HS-5 (cell line): ENCODE results near the gene TNF.

ENCODE experiments used
- DNase-seq: peaks from one replicate; pipeline ENCODE4 v3.0.0-alpha.2; 2012; ENCODE audit warnings: low read depth

TNF gene

DNA sequence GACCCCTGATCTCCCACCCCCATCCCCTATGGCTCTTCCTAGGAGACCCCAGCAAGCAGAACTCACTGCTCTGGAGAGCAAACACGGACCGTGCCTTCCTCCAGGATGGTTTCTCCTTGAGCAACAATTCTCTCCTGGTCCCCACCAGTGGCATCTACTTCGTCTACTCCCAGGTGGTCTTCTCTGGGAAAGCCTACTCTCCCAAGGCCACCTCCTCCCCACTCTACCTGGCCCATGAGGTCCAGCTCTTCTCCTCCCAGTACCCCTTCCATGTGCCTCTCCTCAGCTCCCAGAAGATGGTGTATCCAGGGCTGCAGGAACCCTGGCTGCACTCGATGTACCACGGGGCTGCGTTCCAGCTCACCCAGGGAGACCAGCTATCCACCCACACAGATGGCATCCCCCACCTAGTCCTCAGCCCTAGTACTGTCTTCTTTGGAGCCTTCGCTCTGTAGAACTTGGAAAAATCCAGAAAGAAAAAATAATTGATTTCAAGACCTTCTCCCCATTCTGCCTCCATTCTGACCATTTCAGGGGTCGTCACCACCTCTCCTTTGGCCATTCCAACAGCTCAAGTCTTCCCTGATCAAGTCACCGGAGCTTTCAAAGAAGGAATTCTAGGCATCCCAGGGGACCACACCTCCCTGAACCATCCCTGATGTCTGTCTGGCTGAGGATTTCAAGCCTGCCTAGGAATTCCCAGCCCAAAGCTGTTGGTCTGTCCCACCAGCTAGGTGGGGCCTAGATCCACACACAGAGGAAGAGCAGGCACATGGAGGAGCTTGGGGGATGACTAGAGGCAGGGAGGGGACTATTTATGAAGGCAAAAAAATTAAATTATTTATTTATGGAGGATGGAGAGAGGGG, 1.9 kb upstream of the TNF start:
- no peak for DNase-seq

DNA sequence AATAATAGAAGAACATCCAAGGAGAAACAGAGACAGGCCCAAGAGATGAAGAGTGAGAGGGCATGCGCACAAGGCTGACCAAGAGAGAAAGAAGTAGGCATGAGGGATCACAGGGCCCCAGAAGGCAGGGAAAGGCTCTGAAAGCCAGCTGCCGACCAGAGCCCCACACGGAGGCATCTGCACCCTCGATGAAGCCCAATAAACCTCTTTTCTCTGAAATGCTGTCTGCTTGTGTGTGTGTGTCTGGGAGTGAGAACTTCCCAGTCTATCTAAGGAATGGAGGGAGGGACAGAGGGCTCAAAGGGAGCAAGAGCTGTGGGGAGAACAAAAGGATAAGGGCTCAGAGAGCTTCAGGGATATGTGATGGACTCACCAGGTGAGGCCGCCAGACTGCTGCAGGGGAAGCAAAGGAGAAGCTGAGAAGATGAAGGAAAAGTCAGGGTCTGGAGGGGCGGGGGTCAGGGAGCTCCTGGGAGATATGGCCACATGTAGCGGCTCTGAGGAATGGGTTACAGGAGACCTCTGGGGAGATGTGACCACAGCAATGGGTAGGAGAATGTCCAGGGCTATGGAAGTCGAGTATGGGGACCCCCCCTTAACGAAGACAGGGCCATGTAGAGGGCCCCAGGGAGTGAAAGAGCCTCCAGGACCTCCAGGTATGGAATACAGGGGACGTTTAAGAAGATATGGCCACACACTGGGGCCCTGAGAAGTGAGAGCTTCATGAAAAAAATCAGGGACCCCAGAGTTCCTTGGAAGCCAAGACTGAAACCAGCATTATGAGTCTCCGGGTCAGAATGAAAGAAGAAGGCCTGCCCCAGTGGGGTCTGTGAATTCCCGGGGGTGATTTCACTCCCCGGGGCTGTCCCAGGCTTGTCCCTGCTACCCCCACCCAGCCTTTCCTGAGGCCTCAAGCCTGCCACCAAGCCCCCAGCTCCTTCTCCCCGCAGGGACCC, 981 bp upstream of the TNF start:
- no peak for DNase-seq

DNA sequence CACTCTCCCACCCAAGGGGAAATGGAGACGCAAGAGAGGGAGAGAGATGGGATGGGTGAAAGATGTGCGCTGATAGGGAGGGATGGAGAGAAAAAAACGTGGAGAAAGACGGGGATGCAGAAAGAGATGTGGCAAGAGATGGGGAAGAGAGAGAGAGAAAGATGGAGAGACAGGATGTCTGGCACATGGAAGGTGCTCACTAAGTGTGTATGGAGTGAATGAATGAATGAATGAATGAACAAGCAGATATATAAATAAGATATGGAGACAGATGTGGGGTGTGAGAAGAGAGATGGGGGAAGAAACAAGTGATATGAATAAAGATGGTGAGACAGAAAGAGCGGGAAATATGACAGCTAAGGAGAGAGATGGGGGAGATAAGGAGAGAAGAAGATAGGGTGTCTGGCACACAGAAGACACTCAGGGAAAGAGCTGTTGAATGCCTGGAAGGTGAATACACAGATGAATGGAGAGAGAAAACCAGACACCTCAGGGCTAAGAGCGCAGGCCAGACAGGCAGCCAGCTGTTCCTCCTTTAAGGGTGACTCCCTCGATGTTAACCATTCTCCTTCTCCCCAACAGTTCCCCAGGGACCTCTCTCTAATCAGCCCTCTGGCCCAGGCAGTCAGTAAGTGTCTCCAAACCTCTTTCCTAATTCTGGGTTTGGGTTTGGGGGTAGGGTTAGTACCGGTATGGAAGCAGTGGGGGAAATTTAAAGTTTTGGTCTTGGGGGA, 754 bp downstream of the TNF start:
- no peak for DNase-seq

DNA sequence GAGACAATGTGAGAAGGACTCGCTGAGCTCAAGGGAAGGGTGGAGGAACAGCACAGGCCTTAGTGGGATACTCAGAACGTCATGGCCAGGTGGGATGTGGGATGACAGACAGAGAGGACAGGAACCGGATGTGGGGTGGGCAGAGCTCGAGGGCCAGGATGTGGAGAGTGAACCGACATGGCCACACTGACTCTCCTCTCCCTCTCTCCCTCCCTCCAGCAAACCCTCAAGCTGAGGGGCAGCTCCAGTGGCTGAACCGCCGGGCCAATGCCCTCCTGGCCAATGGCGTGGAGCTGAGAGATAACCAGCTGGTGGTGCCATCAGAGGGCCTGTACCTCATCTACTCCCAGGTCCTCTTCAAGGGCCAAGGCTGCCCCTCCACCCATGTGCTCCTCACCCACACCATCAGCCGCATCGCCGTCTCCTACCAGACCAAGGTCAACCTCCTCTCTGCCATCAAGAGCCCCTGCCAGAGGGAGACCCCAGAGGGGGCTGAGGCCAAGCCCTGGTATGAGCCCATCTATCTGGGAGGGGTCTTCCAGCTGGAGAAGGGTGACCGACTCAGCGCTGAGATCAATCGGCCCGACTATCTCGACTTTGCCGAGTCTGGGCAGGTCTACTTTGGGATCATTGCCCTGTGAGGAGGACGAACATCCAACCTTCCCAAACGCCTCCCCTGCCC, 1.7 kb downstream of the TNF start:
- DNase-seq: no peak

DNA sequence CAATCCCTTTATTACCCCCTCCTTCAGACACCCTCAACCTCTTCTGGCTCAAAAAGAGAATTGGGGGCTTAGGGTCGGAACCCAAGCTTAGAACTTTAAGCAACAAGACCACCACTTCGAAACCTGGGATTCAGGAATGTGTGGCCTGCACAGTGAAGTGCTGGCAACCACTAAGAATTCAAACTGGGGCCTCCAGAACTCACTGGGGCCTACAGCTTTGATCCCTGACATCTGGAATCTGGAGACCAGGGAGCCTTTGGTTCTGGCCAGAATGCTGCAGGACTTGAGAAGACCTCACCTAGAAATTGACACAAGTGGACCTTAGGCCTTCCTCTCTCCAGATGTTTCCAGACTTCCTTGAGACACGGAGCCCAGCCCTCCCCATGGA, 2.2 kb downstream of the TNF start:
- no peak for DNase-seq

DNA sequence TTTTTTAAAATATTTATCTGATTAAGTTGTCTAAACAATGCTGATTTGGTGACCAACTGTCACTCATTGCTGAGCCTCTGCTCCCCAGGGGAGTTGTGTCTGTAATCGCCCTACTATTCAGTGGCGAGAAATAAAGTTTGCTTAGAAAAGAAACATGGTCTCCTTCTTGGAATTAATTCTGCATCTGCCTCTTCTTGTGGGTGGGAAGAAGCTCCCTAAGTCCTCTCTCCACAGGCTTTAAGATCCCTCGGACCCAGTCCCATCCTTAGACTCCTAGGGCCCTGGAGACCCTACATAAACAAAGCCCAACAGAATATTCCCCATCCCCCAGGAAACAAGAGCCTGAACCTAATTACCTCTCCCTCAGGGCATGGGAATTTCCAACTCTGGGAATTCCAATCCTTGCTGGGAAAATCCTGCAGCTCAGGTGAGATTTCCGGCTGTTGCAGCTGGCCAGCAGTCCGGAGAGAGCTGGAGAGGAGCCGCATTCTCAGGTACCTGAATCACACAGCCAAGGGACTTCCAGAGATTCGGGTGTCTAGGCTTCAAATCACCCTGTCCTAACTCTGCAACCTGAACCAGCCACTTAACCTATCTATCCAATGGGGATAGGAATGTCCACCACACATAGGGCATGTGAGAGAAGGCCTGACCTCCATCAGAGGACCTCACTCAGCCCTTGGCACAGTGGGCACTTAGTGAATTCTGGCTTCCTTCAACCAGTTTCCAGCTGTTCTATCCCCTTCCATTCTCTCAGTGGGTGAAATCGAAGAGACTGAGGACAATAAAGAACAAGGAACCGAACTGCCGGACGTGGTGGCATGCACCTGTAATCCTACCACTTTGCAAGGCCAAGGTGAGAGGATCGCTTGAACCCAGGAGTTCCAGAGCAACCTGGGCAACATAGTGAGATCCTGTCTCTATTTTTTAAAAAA, 3.1 kb downstream of the TNF start:
- no peak for DNase-seq

DNA sequence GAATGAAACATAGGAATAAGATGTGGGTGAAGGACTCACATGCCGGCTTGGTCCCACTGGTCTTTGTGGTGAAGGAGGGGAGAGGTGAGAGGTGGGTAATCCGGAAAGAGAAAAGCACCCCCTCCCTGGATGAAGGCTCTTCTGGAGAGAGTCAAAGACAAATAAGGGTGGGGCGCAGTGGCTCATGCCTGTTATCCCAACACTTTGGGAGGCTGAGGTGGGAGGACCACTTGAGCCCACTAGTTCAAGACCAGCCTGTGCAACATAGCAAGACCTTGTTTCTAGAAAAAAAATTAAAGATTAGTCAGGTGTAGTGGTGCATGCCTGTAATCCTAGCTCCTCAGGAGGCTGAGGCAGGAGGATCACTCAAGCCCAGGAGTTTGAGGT, 3.7 kb downstream of the TNF start:
- DNase-seq: no peak

DNA sequence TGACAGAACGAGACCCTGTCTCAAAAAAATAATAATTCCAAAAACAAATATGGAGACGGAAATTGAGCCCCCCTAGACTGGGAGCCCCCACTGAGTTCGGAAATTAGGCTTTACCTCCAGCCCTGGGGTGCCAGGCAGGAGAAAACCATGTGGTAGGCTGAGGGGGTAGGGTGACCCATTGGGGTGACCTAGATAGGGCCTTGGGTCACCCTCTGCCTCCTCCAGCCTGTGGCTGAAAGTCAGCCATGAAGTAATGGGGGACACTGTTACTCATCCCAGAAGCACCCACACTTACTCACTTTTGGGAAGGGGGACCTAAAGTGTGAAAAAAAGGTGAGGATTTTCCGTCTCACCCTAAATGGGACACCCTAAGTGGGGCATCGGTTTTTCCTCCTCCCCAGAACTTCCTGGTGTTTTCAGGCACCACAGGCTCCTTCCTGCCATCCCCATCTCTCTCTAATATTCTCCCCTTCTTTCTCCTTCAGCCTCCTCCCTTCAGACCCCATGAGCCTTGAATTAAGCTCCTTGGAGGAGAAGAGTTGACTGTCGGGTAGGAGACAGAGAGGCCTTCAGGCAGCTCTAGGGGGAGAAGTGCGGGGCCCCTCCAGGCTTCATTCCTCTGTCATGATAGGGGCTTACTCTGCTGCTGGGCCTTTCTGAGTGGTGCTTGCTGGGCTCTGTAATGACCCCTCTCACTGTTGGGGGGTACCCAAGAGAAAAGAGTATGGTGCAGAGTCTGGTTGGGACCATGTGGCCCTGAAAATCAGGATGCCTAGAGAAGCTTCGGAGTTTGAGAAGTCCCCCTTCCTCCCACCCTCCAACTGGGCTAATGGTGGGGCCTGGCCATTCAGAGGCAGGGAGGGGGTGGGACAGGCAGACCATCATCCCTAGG, 4.4 kb downstream of the TNF start:
- no peak for DNase-seq

DNA sequence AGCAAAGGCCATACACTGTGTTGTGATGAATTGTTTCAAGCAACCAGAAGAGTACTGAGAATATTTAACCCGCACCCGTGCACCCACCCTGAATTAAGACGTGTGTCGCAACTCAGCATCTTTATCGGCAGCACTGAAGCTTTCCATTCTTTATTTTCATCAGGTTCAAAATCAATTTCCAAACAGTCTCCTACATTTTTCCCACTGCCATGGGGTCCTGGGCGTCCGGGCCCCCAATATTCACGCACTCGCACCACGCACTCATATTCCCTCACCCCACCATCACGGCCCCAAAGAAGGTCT, 5.0 kb downstream of the TNF start:
- DNase-seq: no peak

DNA sequence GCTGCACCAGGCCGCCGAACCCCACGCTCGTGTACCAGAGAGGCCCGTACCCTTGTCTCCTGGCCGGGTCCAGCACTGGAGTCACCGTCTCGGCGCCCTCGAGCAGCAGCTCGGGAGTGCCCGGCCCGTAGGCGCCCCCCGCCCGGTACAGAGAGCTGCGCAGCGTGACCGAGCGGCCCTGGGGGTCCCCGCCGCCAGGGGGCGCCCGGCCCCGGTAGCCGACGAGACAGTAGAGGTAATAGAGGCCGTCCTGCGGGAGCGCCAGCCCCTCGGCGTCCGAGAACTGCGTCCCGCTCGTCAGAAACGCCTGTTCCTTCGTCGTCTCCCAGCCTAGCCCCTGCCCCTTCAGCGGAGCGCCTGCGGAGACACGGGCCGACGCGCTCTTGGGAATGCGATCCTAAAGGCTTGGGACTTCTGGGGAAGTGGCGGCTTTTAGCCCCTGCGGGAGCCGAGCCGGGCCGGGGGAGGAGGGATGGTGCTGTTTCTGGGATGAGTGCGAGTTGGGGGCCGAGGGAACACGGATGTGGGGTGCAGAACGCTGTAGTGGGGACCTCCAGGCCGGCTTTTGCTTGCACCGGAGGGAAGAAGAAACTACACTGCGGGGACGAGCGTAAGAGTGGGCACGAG, 5.6 kb downstream of the TNF start:
- no peak for DNase-seq

DNA sequence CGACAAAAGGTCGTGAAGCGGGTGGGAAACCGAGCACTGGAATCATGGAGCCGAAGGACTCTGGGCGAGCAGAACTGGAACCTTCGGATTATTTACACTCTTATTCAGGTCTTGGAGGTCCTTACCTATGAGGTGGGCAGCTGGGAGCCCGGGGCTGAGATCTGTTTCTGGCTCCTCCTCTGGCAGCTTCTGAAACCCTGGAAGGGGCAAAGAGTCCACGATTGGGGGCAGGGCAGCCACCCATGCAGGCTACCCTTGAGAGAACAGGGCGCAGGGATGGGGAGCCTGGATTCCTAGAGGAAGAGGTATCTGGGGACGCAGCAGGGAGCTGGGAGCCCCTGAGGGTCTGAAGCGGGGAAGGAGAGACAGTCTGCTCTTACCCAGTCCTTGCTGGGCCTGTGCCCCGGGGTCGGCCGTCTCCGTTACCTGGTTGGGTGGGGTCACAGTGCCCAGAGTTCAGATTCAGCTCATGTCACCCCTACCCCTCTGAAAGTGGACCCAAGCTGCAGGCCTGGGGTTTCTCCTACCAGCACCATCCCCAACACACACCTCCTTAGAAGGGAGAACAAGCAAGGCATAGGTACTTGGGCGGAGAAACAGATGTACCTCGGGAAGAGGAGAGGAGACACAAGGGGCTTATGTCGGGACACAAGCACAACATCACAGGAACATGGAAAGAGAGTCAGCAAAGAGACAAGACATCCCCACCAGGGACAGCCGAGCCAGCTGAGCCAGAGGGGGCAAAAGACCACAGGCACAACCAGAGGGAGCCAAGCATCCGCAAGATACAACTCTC, 6.3 kb downstream of the TNF start:
- DNase-seq: no peak

DNA sequence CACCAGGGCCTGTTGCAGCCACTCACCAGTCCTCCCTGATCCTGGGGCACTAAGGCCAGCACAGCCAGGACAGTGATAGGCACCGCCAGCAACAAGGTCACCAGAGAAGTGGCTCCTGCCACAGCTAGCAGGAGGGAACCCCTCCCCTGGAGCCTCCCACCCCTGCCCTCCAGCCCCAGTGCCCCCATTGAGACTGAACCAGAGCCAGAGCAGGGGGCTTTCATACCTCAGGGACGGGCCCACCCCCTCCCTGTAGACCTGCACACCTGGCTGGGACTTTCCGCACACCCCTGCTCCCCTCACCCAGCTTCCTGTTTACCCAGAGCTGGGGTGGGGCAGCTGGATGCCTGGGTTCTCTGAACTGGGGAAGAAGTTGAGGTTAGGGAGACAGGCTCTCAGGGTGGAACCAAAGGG, 6.9 kb downstream of the TNF start, which contains the start of gene LTB:
Gene LTB, minus strand, starts transcription at position 195 of the 414 bp plus-strand sequence. Its CDS starts 7 bp downstream, at position 188.
- DNase-seq: no peak

DNA sequence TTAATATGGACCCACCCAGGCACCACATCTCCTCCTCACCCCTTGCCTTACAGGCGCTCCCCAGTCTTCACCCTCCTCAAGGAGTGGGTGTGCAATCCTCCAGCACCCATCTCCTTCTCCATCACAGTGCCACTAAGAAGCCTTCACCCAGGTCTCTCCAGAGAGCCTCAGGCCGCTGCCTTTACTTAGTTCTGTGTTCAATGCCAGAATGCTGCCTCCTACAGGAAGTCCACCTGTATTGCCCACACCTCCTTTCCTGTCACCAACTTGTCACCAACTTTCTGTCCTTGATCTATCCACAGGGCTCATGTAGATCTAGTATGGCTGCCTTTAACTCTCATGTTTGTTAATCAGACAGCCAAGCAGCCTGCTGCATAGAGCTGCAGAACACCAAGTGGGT, 10.1 kb downstream of the TNF start:
- DNase-seq: no peak

DNA sequence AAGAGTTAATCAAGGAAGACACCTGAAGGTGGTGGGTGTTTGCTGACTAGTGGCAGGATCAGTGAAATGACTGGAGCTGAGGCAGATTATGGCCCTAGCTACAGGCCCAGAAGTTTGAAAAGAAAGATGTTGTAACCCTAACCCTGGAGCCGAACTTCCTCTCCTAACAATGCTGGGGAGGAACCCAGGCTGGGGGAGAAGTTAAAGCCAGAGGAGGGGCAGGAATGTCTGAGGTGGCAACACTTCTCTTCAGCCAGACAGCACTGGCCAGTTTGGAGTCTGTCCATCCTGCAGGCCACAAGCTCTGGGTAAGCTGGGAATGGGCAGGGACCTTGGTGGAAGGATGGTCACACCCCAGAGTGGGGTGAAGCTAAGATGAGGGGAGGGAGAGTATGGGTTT, 10.6 kb downstream of the TNF start, which contains the start of gene LST1:
Gene LST1, plus strand, starts transcription at position 270 of the 400 bp plus-strand sequence. CDS start 1,023 bp downstream, outside the sequence.
- no peak for DNase-seq

DNA sequence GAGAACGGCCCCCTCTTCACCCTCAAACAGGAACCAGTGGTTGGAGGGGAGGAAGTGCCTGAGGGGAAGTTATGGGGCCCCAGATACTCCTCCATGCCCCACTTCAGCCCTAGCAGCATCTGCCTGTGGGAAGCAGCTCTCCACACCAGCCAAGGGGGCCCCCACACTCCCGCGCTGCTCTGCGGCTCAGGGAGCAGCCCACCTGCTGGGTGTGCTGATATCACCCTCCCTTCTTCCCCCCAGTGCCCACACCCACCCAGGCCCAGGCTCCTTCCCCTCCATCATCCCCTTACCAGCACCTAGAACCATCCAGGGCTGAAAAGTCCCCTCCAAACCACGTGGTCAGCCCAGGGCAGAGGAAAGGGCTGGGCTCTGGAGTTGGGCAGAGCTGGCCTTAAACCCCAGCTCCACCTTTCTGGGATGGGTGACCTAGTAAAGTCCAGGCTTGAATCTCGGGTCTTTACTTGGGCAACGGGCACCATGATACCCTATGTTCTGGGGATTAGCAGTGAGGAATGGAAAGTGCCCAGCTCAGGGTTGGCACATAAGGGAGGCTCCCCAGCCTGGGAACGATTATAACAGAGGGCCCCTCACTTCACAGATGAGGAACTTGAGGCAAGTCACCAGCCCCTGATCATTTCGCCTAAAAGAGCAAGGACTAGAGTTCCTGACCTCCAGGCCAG, 11.4 kb downstream of the TNF start:
- no peak for DNase-seq

DNA sequence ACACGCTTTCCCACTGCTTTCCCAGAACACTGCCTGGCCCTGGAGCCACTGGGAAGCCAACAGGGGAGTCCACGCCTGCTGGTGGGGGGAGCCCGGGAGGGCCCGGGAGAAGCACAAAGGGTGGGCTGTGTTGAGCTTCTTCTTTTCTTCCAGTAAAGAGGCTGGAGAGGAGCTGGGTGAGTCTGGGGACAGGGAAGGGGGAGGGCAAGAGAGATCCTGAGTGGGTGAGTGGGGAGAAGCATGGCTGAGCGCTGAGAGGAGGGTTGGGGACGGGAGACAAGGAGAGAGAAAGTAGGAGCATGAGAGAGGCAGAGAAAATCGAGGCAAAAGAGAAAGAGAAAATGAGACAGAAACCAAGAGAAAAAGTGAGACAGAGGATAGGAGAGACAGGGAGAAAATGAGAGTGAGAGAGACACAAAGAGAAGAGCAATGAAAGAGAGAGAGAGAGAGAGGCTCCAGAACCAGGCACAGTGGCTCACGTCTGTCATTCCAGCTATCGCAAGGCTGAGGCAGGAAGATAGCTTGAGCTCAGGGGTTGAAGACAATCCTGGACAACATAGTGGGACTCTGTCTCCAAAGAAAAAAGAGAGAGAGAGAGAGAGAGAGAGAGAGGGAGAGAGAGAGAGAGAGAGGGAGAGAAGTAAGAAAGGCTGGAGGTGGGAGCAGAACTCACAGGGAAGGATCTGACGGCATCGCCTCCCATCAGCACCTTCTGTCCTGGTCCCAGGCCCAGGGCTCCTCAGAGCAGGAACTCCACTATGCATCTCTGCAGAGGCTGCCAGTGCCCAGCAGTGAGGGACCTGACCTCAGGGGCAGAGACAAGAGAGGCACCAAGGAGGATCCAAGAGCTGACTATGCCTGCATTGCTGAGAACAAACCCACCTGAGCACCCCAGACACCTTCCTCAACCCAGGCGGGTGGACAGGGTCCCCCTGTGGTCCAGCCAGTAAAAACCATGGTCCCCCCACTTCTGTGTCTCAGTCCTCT, 12.7 kb downstream of the TNF start:
- no peak for DNase-seq
